ENCODE results near the gene MED27.

MED27 gene

DNA sequence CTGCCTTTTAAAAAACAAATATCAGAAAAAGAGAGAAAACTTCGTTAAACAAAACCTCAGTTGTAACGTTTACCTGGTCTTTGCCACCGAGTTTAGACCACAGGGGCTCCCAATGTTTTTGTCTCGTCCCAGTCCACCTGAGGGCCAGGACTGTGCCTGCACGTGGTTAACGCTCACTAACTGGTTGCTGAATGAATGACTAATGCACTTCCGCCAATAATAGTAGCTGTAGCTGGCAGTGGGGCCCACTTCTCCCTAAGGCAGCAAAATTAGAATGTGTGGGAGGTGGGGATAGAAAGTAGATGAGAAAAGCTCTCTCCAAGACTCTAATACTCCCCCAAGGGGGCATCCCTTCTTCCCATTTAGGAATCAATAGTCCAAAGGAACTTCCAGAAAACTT is 29.1 kb upstream of the MED27 start:
- H3K9me3 Mint-ChIP-seq: no peaks in the 10 kb centered on the region
- peaks cover 79% of the 10 kb centered on the region for H3K27me3 Mint-ChIP-seq (ENCODE audit: low read depth, poor library complexity)
- H3K36me3 Mint-ChIP-seq (ENCODE audit: low read depth): no peaks in the 10 kb centered on the region
- no peak overlapping the region for H3K4me3 Mint-ChIP-seq
- TF ChIP-seq, protein P1, sequence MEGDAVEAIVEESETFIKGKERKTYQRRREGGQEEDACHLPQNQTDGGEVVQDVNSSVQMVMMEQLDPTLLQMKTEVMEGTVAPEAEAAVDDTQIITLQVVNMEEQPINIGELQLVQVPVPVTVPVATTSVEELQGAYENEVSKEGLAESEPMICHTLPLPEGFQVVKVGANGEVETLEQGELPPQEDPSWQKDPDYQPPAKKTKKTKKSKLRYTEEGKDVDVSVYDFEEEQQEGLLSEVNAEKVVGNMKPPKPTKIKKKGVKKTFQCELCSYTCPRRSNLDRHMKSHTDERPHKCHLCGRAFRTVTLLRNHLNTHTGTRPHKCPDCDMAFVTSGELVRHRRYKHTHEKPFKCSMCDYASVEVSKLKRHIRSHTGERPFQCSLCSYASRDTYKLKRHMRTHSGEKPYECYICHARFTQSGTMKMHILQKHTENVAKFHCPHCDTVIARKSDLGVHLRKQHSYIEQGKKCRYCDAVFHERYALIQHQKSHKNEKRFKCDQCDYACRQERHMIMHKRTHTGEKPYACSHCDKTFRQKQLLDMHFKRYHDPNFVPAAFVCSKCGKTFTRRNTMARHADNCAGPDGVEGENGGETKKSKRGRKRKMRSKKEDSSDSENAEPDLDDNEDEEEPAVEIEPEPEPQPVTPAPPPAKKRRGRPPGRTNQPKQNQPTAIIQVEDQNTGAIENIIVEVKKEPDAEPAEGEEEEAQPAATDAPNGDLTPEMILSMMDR (IDR thresholded peaks at IDR 0.05): no peak
- H3K27ac Mint-ChIP-seq: no peak overlapping the region
- no peaks in the 10 kb centered on the region for H3K4me1 Mint-ChIP-seq
- no peak for DNase-seq

DNA sequence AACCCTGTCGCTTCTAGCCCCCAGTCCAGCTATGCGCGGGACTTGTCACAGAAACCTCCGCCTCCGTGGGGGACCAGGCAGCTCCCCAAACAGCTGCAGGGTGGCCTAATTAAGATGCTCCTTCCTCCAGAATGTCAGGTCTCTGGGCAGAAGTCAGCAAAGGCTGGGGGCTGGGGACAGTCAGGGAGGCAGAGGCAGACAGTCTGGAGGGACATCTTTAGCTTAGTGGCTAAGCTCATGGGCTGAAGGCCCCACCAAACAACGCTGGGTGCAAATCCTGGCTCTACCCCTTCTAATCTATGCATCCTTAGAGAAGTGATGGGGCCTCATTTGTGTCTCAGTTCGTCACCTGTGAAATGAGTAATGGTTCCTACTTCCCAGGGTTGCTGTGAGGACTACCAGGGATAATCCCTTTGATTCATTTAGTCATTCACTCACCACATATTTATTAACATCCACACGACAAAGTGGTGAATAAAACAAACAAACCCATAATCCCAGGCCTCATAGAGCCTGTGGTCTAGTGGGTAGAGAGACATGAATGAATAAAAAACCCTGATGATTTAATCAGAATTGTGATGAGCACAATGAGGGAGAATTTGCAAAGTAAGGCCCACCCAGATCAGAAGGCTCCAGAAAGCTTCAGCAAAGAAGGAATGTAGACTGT is 20.2 kb upstream of the MED27 start:
- Mint-ChIP-seq H3K27me3 (ENCODE audit: low read depth, poor library complexity) (peaks cover 43% of the 10 kb centered on the region), H3K4me3 (no peak overlapping the region), H3K9me3 (peaks cover 22% of the 10 kb centered on the region), H3K27ac (no peak overlapping the region), H3K36me3 (ENCODE audit: low read depth) (no peaks in the 10 kb centered on the region), H3K4me1 (no peaks in the 10 kb centered on the region)
- TF ChIP-seq, protein P1 (IDR thresholded peaks at IDR 0.05): no peak
- no peak for DNase-seq

DNA sequence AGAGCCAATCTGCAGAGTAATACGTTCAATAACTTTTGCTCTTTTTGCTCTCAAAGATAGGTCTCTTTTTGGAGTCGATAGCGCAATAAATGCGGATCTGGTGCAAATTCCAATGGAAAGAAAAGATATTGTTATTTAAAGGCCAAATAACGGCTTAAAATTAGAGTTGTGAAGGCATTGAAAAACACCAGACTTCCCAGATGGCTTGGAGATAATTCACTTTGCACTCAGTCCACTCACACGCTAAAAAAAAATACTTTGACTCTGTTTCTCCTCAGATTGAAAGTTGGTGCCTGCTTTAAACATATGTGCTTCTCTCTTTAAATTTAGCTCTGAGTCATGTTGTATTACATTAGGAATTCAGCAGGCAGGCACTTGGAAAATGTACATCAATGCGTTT is 19.5 kb upstream of the MED27 start:
- no peak overlapping the region for H3K27ac Mint-ChIP-seq
- TF ChIP-seq, protein P1 (IDR thresholded peaks at IDR 0.05): no peak
- H3K9me3 Mint-ChIP-seq: peaks cover 22% of the 10 kb centered on the region
- peaks cover 45% of the 10 kb centered on the region for H3K27me3 Mint-ChIP-seq (ENCODE audit: low read depth, poor library complexity)
- H3K4me1 Mint-ChIP-seq: no peaks in the 10 kb centered on the region
- H3K36me3 Mint-ChIP-seq (ENCODE audit: low read depth): no peaks in the 10 kb centered on the region
- DNase-seq: no peak
- H3K4me3 Mint-ChIP-seq: no peak overlapping the region

DNA sequence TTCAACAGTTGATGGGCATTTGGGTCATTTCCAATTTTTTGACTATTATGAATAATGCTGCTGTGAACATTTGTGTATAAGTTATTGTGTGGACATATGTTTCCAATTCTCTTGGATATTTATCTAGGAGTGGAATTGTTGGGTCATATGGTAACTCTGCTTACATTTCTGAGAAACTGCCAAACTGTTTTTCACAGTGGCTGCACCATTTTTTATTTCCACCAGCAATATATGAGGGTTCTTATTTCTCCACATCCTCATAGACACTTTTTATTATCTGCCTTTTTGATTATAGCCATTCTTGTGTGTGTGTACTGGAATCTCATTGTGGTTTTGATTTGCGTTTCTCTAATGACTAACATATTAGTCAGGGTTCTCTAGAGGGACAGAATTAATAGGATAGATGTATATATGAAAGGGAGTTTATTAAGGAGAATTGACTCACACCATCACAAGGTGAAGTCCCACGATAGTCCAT is 14.7 kb upstream of the MED27 start:
- Mint-ChIP-seq H3K36me3 (ENCODE audit: low read depth) (no peaks in the 10 kb centered on the region), H3K4me3 (no peak overlapping the region), H3K9me3 (no peaks in the 10 kb centered on the region), H3K27ac (no peak overlapping the region), H3K27me3 (ENCODE audit: low read depth, poor library complexity) (peaks cover 58% of the 10 kb centered on the region), H3K4me1 (no peaks in the 10 kb centered on the region)
- TF ChIP-seq, protein P1 (IDR thresholded peaks at IDR 0.05): no peak
- no peak for DNase-seq

DNA sequence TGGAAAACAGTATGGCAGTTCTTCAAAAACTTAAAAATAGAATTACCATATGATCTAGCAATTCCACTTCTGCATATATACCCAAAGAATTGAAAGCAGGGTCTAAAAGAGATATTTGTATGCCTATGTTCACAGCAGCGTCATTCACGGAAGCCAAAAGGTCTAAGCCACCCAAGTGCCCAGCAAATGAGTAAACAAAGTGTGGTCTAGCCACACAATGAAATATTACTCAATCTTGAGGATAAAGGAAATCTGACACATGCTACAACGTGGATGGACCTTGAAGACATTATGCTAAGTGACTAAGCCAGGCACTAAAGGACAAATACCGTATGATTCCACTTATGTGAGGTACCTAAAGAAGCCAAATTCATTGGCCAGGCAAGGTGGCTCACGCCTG is 11.1 kb upstream of the MED27 start:
- no peak overlapping the region for H3K4me3 Mint-ChIP-seq
- H3K36me3 Mint-ChIP-seq (ENCODE audit: low read depth): no peaks in the 10 kb centered on the region
- H3K27ac Mint-ChIP-seq: no peak overlapping the region
- no peaks in the 10 kb centered on the region for H3K9me3 Mint-ChIP-seq
- TF ChIP-seq, protein P1 (IDR thresholded peaks at IDR 0.05): no peak
- peaks cover 50% of the 10 kb centered on the region for H3K27me3 Mint-ChIP-seq (ENCODE audit: low read depth, poor library complexity)
- DNase-seq: no peak
- H3K4me1 Mint-ChIP-seq: no peaks in the 10 kb centered on the region

DNA sequence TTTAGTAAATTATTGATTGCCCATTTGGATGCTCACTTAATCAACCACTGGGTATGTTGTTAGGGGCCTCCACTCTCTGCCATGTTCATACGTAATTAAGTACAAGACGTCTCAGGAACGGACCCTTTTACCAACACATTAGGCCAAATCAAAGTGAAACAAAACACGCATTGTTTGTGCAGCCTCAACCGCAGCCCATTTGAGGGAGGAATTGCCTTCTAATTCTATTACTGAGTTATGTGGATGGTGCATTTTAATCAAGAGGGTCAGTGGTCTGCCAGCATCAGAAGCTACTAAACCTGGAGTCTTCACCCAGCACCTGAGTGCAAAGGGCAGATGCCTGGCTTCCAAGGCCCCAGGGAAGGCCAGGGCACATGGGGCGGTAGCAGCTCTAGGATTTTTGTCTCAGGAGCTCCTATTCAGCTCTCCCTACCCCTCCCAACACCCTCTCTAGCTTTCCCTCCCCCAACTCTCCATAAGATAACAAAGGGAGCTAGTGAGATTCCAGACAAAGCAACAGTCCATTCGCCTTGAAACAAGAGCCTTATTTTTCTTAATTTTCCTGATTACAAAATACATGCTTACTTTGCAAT is 7.9 kb upstream of the MED27 start:
- H3K4me3 Mint-ChIP-seq: no peak overlapping the region
- H3K27me3 Mint-ChIP-seq (ENCODE audit: low read depth, poor library complexity): peaks cover 47% of the 10 kb centered on the region

More for the DNA sequence above, 7.9 kb upstream of the MED27 start:
- Mint-ChIP-seq H3K36me3 (ENCODE audit: low read depth) (no peaks in the 10 kb centered on the region), H3K9me3 (no peaks in the 10 kb centered on the region), H3K4me1 (no peaks in the 10 kb centered on the region), H3K27ac (no peak overlapping the region)
- TF ChIP-seq, protein P1 (IDR thresholded peaks at IDR 0.05): no peak
- no peak for DNase-seq
